Hematopoietic multipotent progenitor cell treated with erythropoietin and hydrocortisone succinate and interleukin-3 and kit ligand, for 15 days (in vitro differentiated cells): ENCODE results near the gene DLG2.

Experiments used
- DNase-seq: peaks from one replicate; pipeline ENCODE4 v3.0.0-alpha.2; 2015; ENCODE audit warnings: low spot score

DLG2 gene

DNA sequence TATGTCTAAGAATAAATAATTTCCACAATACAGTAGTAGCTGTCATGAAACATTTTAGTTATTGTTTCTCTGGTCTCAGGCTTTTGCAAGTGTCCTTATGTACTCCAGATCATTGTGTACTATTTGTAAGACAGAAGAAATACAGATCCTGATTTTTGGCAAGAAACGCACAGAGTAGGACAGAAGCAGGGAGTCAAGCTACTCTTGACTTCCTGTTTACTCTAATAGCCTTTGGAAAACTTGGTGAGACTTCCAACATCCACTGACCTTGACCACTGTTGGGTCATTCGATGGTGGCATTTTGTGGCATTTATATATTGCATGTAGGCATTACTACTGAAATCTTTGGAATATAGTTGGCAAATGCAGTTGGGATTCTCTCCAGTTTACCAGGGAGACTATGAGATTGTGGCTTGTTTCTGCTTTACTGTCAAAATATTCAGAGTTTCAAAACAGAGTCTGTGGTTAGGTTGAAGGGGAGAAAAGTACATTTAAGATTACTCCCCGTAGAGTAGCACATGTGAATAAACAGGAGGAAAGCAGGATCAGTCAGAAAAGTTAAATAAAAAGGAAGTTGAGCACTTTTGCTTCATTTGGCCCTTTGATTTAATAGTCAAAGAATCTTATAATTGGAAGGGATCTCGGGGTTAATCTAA lies 1614.8 kb downstream of the DLG2 start:
- DNase-seq: no peak

DNA sequence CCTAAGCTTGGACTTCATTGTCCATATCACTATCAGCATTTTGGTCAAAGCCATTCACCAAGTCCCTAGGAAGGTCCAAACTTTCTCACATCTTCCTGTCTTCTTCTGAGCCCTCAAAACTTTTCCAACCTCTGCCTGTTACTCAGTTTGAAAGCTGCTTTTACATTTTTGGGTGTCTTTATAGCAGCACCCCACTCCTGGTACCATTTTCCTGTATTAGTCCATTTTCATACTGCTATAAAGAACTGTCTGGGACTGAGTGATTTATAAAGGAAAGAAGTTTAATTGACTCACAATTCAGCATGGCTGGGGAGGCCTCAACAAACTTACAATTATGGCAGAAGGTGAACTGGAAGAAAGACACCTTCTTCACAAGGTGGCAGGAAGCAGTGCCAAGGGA lies 1624.0 kb downstream of the DLG2 start:
- no peak for DNase-seq

DNA sequence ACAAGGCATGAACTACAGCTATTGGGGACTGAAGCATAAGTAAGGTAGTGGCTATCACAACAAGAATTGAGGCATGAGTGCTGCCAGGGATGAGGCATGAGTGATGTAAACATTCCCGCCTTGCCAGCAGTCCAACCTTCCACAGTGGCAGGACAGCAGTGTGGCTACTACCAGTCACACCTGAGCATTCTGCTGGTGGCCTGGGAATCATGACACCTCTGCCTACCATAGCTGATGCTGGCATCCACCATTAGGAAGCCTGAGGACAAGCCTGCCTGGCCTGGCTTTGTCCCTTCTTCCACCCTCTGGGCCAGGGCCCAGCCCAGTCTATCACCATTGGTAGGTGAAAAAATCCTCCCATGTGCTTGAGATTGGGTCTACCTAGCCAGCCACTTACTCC lies 1628.2 kb downstream of the DLG2 start:
- no peak for DNase-seq

DNA sequence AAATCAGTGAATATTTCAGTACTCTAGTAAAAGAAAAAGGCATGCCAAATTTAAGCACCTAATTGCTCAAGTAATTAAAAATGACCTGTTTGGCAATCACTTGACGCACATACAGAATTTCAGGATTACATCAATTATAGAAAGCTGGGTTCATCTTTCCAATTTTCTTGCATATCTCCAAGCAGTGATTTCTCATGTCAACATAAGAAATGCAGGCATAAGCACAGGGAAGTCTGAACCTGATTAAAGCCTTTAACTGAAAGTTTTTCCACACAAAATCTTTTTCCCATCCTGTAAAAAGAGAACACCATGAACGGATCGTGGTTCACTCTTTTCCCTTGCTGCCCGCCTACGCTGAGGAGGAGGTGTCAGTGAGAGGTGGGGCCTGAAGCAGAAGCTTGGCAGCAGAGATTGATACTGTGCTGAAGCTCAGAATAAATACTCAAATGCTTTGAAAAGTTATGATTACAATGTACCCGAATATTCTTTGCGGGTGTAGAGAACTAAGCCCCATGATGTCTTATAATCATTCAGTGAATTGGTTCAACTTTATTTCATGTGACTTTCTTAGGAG lies 1636.9 kb downstream of the DLG2 start:
- DNase-seq: no peak

DNA sequence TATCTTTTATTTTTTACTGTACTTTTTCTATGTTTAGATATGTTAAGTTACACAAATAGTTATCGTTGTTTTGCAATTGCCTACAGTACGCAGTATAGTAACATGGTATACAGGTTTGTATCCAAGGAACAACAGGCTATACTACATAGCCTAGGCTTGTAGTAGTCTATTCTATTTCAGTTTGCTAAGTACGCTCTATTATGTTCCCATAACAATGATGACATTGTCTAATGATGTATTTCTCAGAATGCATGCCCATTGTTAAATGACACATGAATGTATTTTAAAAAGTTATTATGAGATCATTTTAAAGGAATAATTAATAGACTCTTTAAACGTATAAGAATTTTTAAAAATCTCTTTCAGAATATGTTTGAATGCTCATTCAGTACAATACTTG lies 1644.3 kb downstream of the DLG2 start:
- DNase-seq: no peak

DNA sequence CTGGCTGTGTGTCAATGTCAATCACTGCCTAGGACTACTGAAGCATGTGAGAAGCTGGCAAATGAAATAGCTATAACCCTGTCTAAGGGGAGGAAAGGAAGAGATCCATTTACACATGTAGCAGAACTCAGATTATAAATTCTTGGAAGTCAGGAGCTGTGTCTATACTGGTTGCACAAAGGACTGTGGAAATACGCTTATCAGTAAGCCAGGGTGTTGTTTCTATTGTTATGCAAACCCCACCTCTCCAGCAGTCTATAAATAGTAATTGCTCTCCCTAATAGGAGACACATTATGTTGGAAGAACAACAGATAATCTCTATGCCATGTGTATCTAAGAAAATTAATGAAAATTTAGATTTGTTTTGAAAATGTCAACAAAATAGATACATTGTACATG lies 1647.6 kb downstream of the DLG2 start:
- no peak for DNase-seq

DNA sequence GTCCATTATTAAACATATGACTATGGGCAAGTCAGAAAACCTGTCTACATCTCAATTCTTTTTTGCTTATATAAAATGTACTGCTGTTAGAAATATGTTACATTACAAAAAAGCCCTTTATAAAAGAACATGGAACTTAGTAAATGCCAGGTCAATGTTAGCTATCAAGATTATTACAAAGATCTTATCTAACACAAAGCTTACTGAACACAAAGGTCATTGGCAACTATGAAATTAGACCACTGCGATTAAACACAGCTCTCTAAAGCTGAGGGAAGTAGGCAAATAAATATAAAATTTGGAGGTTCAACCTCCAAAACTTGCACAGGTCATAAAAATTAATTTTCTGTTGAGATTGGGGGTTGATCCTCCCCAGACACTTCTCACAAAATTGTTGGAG lies 1648.2 kb downstream of the DLG2 start:
- no peak for DNase-seq

DNA sequence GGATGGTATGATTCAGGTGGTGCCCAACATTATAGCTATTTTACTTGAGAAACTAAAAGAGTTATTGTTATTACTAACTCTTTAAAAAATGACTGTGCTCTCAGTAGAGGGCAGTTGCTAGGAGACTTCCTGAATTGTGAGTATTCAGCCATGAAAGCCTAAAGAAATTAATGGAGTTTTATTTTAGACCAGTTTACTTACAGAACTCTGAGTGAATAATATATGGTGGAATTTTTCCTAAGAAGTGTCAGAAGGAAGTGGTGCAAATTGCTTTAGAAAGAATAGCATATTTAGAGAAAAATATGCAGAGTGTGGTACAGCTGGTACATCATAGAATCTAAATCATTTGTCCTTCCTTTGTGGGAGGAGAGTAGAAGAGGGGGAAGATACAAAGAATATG lies 1651.1 kb downstream of the DLG2 start:
- DNase-seq: no peak

DNA sequence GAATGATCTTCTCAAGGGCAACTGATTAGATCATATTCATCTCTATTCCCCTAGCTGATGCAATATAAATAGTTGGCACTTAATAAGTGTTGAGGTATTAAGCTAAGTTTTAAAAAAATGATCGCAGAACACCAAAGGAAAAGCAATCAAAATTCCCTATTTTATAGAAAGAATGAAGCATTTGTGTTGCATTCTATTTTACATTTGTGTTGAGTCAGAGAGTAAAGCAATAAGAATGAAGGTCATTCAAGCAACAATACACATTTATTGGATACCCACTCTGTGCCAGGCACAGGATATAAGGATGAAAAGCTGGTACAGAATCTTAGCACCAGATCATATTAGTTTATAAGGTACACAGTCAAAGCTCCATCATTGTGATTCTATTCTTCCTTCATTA lies 1654.6 kb downstream of the DLG2 start:
- DNase-seq: no peak

DNA sequence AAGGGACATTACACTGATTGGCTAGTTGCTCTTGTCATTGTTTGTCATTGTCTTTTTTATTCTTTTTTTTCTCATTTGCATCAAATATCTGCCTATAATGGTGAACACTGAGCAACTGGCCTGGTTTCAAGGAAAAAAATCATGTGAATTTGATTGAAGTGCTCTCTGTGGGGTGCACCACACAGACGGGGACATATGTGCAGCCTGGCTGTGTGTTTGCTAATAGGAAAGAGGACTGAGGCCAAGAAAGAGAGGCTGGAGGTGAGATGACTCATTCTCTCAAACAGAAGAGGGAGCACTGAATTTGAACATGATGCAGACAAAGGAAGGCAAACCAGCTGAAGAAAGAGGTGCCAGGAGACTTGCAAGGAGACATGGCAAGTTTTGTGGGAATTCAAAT lies 1656.1 kb downstream of the DLG2 start:
- no peak for DNase-seq

DNA sequence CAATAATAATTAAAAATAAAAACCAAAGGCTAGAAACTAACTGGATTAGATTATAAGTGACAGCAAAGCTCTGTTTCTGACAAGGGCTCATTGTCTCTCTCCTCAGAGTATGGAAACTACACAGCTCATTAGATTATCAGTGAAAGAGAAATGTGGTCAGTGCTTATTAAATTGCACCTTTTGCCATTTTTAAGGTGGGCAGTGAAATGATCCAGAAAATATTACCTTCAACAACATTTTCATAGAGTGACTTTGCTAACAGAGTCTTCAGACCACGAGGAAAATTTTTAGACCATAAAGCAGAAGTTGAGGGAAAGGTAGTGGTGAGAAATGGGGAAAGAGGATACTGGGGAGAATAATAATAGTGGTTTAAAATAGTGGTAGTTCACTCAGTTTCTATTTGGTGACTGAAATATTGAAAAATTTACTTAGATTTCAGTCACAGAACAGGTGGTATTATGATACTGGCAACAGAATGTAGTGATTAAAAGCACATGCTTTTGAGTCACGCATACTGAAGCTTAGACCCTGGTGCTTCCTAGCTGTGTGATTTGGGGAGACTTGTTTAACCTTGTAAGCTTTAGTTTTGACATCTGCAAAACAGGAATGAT lies 1657.0 kb downstream of the DLG2 start:
- DNase-seq: no peak

DNA sequence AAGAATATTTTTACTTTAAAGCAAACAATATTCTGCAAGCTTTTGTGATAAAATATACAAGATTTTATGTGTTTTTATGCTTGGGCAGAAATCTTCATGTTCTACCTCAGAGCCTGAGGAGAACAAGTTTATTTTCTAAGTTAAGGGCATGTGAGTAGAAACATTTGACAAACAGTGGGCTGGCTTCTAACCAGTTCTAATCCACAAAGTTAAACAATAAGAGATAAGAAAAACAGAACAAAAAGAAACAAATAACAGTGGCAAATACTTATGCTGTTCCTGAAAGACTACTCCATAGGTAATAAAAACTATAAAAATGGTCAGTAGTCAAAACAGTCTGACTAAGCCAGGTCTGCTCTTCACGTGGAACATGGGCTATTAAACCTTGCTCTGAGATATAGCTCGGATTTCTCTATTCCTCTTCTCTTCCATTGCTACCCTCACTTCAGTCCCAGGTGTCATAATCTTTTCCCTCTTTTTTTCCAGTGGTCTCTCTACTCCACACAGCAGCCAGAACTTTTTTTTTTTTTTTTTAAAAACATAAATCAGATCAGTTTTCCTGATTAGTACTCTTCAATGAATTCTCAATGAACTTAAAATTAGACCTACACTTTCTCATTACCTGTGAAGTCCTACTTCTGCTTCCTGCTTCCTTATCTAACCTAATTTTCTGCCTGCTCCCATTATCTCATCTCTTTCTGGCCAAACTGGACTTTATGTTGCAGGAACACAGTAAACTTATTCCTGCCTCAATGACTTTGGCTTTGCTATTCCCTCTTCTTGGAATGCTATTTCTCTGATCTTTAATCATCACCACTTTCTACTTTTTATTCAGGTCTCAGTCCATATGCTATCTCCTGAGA lies 1669.9 kb downstream of the DLG2 start:
- no peak for DNase-seq

DNA sequence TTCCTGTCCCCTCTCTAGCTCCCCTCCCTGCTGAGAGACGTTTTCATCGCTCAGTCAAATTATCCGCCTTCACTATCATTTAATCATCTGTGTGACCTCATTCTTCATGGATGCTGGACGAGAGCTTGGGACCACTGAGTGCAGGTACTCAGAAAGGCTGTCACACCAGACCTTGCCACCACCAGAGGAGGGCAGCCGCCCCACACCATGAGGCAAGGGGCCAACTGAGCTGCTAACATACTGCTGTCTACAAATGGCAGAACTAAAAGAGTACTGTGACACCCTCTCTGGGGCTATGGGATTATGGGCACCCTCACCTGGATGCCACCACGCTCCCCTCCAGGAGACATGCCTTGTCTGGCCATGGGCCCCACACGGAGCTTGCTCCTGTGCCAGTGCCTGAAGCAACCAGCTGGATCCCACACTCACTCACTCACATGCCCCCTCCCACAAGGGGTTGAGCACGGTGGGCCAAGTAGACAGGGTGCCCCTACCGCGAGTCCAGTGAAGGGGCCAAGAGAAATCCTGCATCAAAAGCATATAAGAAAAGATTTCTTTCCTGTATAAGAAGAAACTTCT lies 1670.9 kb downstream of the DLG2 start:
- no peak for DNase-seq

DNA sequence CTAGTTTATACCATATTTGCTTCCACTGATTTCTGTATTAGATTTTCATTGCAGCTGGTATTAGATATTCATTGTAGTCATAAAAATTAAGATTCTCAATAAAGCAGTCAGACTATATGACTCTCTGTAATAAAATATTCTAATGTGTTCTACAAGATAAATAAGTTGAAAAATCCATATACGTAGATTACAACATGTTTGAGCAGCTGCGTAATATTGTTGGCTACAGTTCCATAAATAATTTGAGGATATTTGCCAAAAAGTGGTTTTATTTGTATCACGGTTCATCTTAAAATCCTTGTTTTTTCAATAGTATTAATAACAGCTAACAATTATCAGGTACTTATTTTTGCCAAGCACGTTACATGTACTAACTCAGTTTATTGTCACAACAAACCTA lies 1672.4 kb downstream of the DLG2 start:
- DNase-seq: no peak

DNA sequence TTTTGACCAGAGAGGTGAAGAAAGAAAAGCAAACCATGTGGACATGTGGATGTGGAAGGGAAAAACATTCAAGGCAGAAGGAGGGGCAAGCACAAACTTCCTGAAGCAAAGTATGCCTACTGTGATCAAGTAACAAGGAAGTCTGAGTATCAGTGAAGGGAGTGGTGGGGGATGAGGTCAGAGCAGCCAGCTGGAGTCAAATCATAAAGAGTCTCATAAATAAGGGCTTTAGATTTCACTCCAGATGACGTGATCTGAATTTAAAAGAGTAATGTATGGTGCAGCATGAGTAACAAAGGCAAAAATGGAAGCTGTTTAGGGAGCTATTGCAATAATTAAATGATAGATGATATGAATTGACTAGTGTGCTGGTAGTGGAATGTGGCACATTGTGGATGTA lies 1675.6 kb downstream of the DLG2 start:
- DNase-seq: no peak

DNA sequence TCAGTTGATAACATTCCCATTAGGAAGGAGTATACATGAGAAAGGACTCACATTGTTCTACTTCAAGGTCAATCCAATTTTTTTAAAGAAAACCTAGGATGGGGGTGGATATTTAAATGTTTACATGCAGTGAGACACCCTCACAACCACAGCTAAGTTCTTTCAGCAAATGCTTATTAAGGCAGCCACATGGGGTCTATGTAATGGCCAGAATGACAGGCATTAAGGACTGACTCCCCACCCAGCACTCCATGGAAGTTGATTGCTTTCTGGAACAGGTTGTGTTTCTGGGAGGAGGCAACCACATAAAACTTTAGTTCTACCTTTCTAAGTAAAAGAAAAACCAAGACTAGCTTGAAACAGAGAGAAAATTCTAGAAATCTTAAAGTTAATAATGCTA lies 1678.9 kb downstream of the DLG2 start:
- no peak for DNase-seq

DNA sequence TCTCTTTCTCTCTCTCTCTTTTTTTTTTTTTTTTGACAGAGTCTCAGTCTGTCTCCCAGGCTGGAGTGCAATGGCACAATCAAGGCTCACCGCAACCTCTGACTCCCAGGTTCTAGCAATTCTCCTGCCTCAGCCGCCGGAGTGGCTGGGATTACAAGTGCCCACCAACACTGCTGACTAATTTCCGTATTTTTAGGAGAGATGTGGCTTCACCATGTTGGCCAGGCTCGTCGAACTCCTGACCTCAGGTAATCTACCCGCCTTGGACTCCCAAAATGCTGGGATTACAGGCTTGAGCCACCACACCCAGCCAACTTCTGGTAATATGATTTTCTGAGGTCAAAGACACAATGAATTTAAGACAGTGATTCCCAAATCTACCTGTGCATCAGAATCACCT lies 1681.2 kb downstream of the DLG2 start:
- no peak for DNase-seq

DNA sequence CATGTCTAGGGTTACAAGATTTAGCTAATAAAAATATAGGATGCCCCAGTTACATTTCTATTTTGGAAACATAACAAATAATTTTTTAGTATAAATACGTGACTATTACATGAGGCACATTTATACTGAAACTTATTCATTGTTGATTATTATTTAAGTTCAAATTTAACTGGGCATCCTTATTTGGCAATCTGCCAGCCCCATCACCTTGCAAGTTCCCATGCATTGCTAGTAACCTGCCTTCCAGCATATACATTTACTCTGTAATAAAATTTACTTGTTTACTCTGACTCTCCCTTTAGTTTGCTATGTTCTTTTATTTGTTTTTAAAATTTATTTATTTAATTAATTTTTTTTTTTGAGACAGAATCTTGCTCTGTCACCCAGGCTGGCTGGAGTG lies 1686.1 kb downstream of the DLG2 start:
- DNase-seq: no peak

DNA sequence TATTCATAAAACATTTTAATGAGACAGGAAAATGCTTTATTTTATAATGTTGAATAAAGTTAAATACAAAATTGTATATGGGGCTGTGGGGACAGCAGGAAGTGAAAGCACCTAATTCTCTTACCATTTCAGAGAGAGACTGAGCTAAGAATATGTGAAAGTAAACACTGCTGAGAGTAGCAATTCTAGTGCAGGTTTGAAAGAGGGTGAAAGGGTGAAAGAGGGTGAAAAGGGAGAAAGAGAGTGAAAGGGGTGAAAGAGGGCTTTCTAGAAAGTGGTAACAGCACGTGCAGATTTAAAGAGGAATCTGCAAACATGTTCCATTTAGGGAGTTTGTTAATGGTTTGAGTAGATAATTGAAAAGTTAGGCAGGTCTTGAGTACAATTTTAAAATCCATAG lies 1689.0 kb downstream of the DLG2 start:
- no peak for DNase-seq

DNA sequence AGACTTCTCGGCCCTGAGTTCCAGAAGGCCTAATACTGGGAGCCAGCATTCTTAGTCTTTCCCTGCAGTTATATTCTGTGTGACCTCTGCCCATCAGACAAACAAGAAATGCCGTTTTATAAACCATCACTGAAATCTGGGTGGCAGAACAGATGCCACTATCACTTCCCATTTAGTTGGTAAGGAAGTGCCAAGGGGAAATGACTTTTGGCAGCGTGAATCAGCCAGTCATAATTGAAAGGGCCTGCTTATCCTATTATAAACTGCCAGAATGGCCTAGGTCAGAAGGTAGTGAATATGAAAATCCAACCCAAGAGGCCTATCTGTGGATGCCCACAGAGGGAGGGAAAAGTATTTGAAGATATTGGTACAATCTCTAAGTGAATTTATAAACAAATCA lies 1694.1 kb downstream of the DLG2 start:
- no peak for DNase-seq

DNA sequence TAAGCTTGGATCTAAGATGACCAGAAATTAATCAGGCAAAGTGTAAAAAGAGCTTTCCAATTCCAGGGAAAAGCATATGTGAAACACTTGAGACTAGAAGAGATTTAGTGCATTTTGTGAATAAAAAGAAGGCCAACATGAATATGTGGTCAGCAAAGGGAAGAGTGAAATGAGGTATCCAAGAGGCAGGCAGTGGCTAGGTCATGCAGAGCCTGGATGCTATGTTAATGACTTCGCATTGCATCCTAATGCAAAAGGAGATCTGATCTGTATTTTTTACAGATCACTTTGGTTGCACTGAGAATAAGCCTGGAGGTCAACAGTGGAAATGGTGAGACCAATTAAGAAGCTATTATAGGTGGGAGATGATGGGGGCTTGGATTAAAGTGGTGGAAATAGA lies 1699.7 kb downstream of the DLG2 start:
- no peak for DNase-seq

DNA sequence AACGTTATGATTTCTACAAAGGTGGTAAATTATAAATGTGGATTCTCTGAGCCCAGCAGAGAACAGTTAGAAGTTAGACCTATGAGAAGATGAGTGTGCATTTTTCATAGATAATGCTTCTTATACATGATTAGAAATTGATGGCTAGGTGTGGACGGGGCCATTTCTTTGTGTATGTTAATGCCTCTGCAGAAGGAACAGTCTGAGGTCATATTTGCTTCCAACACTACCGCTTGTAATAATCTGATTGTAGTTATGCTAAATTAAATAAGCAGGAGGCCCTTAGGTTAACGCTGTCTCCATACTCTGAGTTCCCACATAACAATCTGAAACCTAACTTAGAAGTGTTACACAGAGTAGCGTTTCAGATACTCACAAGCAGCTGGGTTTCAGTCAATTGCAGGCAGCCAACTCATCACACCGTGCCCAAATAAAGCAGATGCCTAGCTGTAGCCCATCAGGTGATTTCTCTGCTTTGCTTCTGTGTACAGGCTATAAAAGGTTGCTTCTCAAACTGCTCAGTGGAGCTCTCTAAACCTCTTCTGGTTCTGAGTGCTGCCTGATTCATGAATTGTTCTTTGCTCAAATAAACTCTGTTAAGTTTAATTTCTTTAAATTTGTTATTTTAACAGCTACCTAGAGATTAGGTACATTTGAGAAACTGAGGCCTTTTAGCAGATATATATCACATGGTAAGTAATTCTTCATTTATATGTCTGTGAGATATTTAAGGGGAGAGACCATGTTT lies 1702.2 kb downstream of the DLG2 start:
- DNase-seq: no peak
